K562 (cell line): ENCODE data around the gene GABRR3. TPM values are rescaled to one million over a fixed set of nuclear protein-coding genes. Genes with fewer than 3 reads are reported as not detected.

Source experiments
- ATF1 ChIP-seq, 2 experiments: fragments of 450-650 bp in 1 of 2; IDR thresholded peaks; 2 replicates each; pipeline ENCODE4 v1.6.1; 2016; ENCODE audit warnings: missing compliant biosample characterization in 1 of 2, missing genetic modification characterization in 1 of 2
- DACH1 ChIP-seq: fragments of 450-650 bp; IDR thresholded peaks from 2 replicates; pipeline ENCODE4 v1.6.1; 2018; ENCODE audit not compliant: partially characterized antibody
- RAD21 ChIP-seq, 2 experiments: fragments of 250-450 bp in 1 of 2; fragments of 450-650 bp in 1 of 2; sonication (Bioruptor Pico) in 1 of 2; formaldehyde crosslinking in 1 of 2; IDR thresholded peaks in 1 of 2; conservative IDR thresholded peaks in 1 of 2; 2 replicates each; pipeline versions ENCODE4 v1.4.0 to v1.8.0; 2020 to 2022; ENCODE audit warnings: mild to moderate bottlenecking in 2 of 2, moderate library complexity in 1 of 2
- REST ChIP-seq, 2 experiments: fragments of 450-650 bp; formaldehyde crosslinking in 1 of 2; IDR thresholded peaks; 2 replicates each; pipeline versions ENCODE4 v1.4.0 to v1.6.1; 2014 to 2020; ENCODE audit warnings: mild to moderate bottlenecking in 2 of 2, borderline replicate concordance in 1 of 2, low read depth in 1 of 2
- polyA plus RNA-seq, 8 experiments: library from polyadenylated mRNA; depleted of rRNA in 4 of 8; stranded (reverse) in 5 of 8; unstranded in 3 of 8; fragments of >200 nt; fragmentation: Nextera tagmentation in 2 of 8; fragmentation: Illumina TruSeq in 1 of 8; extraction: Ambion mirVana in 2 of 8; extraction: Trizol in 1 of 8; gene quantifications; 2 replicates each; pipeline versions ENCODE4 v1.2.1 to v1.2.3, GENCODE V29; 2011 to 2014; ENCODE audit warnings: inconsistent platforms in 1 of 8, missing spikeins in 1 of 8
- total RNA-seq, 7 experiments: library from RNA; depleted of rRNA in 6 of 7; stranded (reverse); fragments of >200 nt in 6 of 7; fragmentation: Illumina TruSeq in 2 of 7; extraction: Trizol in 2 of 7; gene quantifications; 2 replicates each; pipeline versions ENCODE4 v1.2.1 to v1.2.3, GENCODE V29; 2011 to 2021; ENCODE audit warnings: low replicate concordance in 1 of 7

The GABRR3 gene
- total and polyA plus RNA-seq, 9 of the 15 experiments (the other 6 are each of a cell fraction or from before 2014, with no cell fraction given): not detected

- peak; percentile 42; the same call in 1 of the 2 replicates for TF ChIP-seq REST (IDR thresholded peaks at IDR 0.05; ENCODE audit: borderline replicate concordance)
- TF ChIP-seq REST (CRISPR knock-in tag; IDR thresholded peaks at IDR 0.05; ENCODE audit: low read depth): no peak
- TF ChIP-seq DACH1: peak; percentile 13
- peak; percentile 59 to 73 for TF ChIP-seq RAD21 (CRISPR knock-in tag; conservative IDR thresholded peaks at IDR 0.05 in 1 of 2, IDR thresholded peaks at IDR 0.05 in 1 of 2)
- no peak for TF ChIP-seq ATF1 (CRISPR knock-in tag; IDR thresholded peaks at IDR 0.05)
- peak; percentile 43; the same call in 1 of the 2 replicates for TF ChIP-seq ATF1 (tag; IDR thresholded peaks at IDR 0.05)
Observed at GRCh38 chr3:98039322-98040024, 4.4 kb upstream of the GABRR3 start (continued).
